Esophagus muscularis mucosa (tissue), 3 donors: ENCODE data around the gene ENPP3.

Experiments used
- POLR2AphosphoS5 ChIP-seq, 2 donors: sonication (generic); formaldehyde crosslinking; IDR thresholded peaks; one replicate each; pipeline ENCODE4 v1.6.1; 2017; ENCODE audit warnings: antibody characterized with exemption in 2 of 2
- TF ChIP-seq, protein P1 (sequence below), 3 experiments: fragments of 200-600 bp in 2 of 3; fragments of 450-650 bp in 1 of 3; sonication (generic) in 2 of 3; IDR thresholded peaks; one replicate each; pipeline ENCODE4 v1.5.1; 2017 to 2019; ENCODE audit warnings: antibody characterized with exemption in 3 of 3, mild to moderate bottlenecking in 2 of 3, moderate library complexity in 1 of 3

DNA sequence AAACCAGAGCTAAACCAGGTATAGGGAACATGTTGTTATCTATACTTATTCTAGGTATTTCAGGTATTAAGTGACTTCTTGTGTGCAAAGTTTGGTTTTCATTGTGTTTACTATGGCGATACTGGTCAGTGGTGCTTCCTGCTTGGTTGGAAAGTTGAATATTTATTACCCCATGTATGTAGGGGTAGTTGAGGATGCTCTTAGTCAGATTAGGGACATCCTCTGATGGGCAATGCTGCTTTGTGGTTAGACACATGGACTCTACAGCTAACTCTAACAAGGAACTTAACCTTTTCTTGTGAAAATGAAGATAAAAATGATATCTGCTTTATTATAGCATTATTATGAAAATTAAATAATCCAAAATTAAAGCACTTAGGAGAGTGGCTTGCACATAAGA, 126.6 kb downstream of the ENPP3 start:
- TF ChIP-seq, protein P1, sequence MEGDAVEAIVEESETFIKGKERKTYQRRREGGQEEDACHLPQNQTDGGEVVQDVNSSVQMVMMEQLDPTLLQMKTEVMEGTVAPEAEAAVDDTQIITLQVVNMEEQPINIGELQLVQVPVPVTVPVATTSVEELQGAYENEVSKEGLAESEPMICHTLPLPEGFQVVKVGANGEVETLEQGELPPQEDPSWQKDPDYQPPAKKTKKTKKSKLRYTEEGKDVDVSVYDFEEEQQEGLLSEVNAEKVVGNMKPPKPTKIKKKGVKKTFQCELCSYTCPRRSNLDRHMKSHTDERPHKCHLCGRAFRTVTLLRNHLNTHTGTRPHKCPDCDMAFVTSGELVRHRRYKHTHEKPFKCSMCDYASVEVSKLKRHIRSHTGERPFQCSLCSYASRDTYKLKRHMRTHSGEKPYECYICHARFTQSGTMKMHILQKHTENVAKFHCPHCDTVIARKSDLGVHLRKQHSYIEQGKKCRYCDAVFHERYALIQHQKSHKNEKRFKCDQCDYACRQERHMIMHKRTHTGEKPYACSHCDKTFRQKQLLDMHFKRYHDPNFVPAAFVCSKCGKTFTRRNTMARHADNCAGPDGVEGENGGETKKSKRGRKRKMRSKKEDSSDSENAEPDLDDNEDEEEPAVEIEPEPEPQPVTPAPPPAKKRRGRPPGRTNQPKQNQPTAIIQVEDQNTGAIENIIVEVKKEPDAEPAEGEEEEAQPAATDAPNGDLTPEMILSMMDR (IDR thresholded peaks at IDR 0.05): no peak
- no peak for TF ChIP-seq POLR2AphosphoS5 (IDR thresholded peaks at IDR 0.05)
